ENCODE results near the gene YPEL2. TPM values are rescaled to one million over a fixed set of nuclear protein-coding genes. Genes with fewer than 3 reads are reported as not detected.

YPEL2 gene
- total RNA-seq, 1 donor from 2014 or later, result 6.4 TPM

DNA sequence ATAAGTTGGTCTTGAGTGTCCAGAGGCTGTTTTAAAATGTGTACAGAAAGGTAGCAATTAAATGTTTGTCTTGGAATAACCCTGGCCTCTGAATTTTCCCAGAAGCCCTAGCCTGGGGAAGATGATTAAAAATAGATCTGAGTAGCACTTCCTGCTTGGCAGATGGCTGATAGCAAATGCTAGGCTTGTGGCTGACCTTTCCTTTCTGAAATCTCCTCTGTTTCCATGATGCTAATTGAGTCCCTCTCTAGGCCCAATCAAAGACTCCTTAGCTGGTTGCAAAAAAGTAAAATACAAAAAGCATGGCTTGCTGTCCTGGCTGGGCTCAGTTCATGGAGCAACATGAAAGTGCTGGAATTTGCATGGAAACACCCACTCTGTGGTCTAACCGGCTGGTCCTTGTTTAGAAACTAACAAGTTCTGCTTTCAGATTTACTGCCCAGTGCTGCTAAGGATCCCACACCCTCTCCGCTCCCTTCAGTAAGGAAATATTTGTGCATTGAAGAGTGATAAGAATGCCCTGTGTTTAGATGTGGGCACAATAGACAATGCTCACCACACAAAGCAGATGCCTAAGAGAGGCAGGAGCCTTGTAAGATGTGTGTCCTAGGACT is 40.8 kb downstream of the YPEL2 start:
- no peak overlapping the region for H3K4me3 ChIP-seq (ENCODE audit: low read depth, low read length)
- no peak for DNase-seq (ENCODE audit: low read depth)
- no peak for TF ChIP-seq CTCF (conservative IDR thresholded peaks at IDR 0.05; ENCODE audit: low read depth, low read length)

DNA sequence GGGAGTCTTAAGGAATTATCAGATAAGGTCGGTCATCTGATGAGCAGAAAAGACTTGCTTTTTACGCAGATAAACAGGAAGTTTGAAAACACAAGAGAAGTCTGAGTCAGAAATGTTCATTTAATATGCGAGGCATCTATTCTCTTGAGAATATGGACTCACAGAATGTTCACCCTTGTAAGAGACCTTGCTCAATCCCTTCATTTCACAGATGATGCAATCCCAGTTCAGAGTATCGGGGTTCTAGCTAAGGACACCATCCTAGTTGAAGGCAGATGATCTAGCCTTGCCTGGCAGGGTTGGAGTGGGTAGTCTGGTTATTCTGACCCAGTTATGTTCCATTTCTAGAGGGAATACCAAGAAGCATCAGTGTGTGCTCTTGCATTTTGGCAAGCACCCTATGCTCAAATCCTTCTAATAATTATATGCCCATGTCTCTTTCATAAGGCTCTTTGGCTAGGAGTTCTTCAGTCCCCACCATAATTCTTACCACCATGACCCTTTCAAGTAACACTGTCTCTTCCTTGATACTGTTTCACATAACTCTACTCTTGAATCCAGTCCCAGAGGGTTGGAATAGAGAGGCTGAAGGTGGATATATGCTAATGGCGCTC is 42.5 kb downstream of the YPEL2 start:
- no peak for TF ChIP-seq CTCF (conservative IDR thresholded peaks at IDR 0.05; ENCODE audit: low read depth, low read length)
- no peak overlapping the region for H3K4me3 ChIP-seq (ENCODE audit: low read depth, low read length)
- DNase-seq (ENCODE audit: low read depth), result no peak

DNA sequence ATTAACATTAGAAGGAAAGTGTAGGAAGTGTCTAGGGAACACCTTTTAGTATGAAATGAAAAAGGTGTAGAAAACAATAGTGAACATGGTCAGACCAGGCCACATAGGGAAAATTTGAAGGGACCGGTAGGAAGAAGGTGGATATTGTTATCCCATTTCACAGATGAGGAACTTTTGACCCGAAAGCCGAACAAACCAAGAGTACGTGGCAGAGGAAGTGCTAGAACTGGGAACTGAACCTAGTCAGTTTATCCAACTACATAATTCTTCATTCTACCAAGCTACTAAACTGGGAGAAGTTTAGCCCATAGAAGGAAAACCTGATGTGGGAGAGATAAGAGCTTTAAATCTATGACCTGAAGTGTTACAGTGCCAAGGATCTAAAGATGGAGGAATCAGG is 43.2 kb downstream of the YPEL2 start:
- DNase-seq (ENCODE audit: low read depth), result no peak
- no peak overlapping the region for H3K4me3 ChIP-seq (ENCODE audit: low read depth, low read length)
- TF ChIP-seq CTCF (conservative IDR thresholded peaks at IDR 0.05; ENCODE audit: low read depth, low read length), result no peak

GRCh38 chr17:59375857-59376256 is 44.4 kb downstream of the YPEL2 start:
- no peak for DNase-seq (ENCODE audit: low read depth)
- no peak overlapping the region for H3K4me3 ChIP-seq (ENCODE audit: low read depth, low read length)
- no peak for TF ChIP-seq CTCF (conservative IDR thresholded peaks at IDR 0.05; ENCODE audit: low read depth, low read length)

DNA sequence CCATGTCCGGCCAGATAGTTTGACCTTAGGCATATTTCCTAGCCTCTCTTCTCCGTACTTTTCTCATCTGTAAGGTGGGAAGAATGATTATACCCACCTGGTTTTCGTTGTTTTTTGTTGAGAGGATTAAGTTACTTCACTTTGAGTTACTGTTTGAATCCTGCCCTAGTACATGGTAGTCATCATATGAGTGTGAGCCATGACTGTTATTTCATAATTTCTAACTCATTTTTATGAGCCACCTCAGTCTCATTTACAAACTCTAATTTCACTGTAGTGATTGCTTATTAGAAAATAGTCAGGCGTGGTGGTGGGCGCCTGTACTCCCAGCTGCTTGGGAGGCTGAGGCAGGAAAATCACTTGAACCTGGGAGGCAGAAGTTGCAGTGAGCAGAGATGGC is 45.1 kb downstream of the YPEL2 start:
- TF ChIP-seq CTCF (conservative IDR thresholded peaks at IDR 0.05; ENCODE audit: low read depth, low read length), result no peak
- H3K4me3 ChIP-seq (ENCODE audit: low read depth, low read length), result no peak overlapping the region
- DNase-seq (ENCODE audit: low read depth), result no peak

GRCh38 chr17:59377410-59377809 is 46.0 kb downstream of the YPEL2 start:
- DNase-seq (ENCODE audit: low read depth), result no peak
- no peak overlapping the region for H3K4me3 ChIP-seq (ENCODE audit: low read depth, low read length)
- TF ChIP-seq CTCF (conservative IDR thresholded peaks at IDR 0.05; ENCODE audit: low read depth, low read length), result no peak

- TF ChIP-seq CTCF (conservative IDR thresholded peaks at IDR 0.05; ENCODE audit: low read depth, low read length), result no peak
- DNase-seq (ENCODE audit: low read depth), result peak; percentile 80
- H3K4me3 ChIP-seq (ENCODE audit: low read depth, low read length), result no peak overlapping the region
Observed at GRCh38 chr17:59378675-59379074, 47.2 kb downstream of the YPEL2 start.

Data from epithelial cell of proximal tubule (primary cell).